ENCODE results near the gene RSPO4.

- TF ChIP-seq EZH2 (IDR thresholded peaks at IDR 0.05; ENCODE audit: borderline replicate concordance, low read depth, low read length, severe bottlenecking) (no peak), CTCF (IDR thresholded peaks at IDR 0.05; ENCODE audit: borderline replicate concordance, extremely low read depth, low read length, poor library complexity, severe bottlenecking) (no peak)
These were observed 10.3 kb downstream of the RSPO4 start for GRCh38 chr20:991850-992249.

All from DND-41 (cell line).